Lower lobe of right lung (tissue), 2 donors: ENCODE data around the gene TSPAN17. TPM values are rescaled to one million over a fixed set of nuclear protein-coding genes. Genes with fewer than 3 reads are reported as not detected.

Experiments
- ATAC-seq, 2 donors: fragments of 200-7000 bp; cut with Tn5 transposase; one replicate each; pipeline ENCODE4 v1.9.1; 2020 to 2022; ENCODE audit warnings: mild to moderate bottlenecking in 2 of 2, moderate library complexity in 2 of 2
- DNase-seq: peaks from one replicate; pipeline ENCODE4 v3.0.0-alpha.2; 2020
- H3K27ac ChIP-seq: fragments of 200-600 bp; one replicate; pipeline ENCODE4 v1.8.0; 2022
- H3K27me3 ChIP-seq: fragments of 200-600 bp; one replicate; pipeline ENCODE4 v1.8.0; 2022; ENCODE audit warnings: low read depth
- H3K36me3 ChIP-seq: fragments of 200-600 bp; one replicate; pipeline ENCODE4 v1.8.0; 2022; ENCODE audit warnings: mild to moderate bottlenecking
- H3K4me1 ChIP-seq: fragments of 200-600 bp; one replicate; pipeline ENCODE4 v1.8.0; 2022
- H3K4me3 ChIP-seq: fragments of 200-600 bp; one replicate; pipeline ENCODE4 v1.8.0; 2022; ENCODE audit warnings: mild to moderate bottlenecking
- H3K9me3 ChIP-seq: fragments of 200-600 bp; one replicate; pipeline ENCODE4 v1.8.0; 2022
- CTCF ChIP-seq: fragments of 200-600 bp; IDR thresholded peaks from one replicate; pipeline ENCODE4 v1.8.0; 2022; ENCODE audit warnings: antibody characterized with exemption, mild to moderate bottlenecking
- intact Hi-C: fragments of 100-400 bp; cut with DNase I; formaldehyde crosslinking; loops from one replicate; pipeline ENCODE4 v1.11.0; 2022
- total RNA-seq: library from RNA; stranded (reverse); fragmentation: NEBNext Ultra II Directional; extraction: Animal tissue kit (Norgen Biotek cat#: 25700); gene quantifications from one replicate; pipeline ENCODE4 v1.2.1, GENCODE V29; 2021
- donor health status: DM: no; HTN: yes; CAD: no; lungs with severe emphysema.

Gene TSPAN17
- total RNA-seq, 1 donor from 2014 or later: 32.3 TPM

GRCh38 chr5:176627582-176627981 lies 19.7 kb upstream of the TSPAN17 start:
- Histone ChIP-seq H3K27ac (no peak overlapping the region), H3K4me3 (no peak overlapping the region), H3K27me3 (peaks cover 94% of the 10 kb centered on the region), H3K36me3 (no peaks in the 10 kb centered on the region), H3K4me1 (peaks cover 12% of the 10 kb centered on the region), H3K9me3 (no peaks in the 10 kb centered on the region)
- intact Hi-C loops: no loop called here
- DNase-seq: no peak
- ATAC-seq: no peak
- no peak for TF ChIP-seq CTCF

- Histone ChIP-seq H3K36me3 (no peaks in the 10 kb centered on the region), H3K4me1 (peaks cover 12% of the 10 kb centered on the region), H3K9me3 (no peaks in the 10 kb centered on the region), H3K27me3 (peaks cover 94% of the 10 kb centered on the region), H3K27ac (no peak overlapping the region), H3K4me3 (no peak overlapping the region)
- intact Hi-C loops: no loop called here
- no peak for DNase-seq
- TF ChIP-seq CTCF: no peak
- ATAC-seq: no peak
Observed at GRCh38 chr5:176628406-176629228, 18.7 kb upstream of the TSPAN17 start.

- peaks cover 86% of the 10 kb centered on the region for H3K27me3 ChIP-seq
- no peak overlapping the region for H3K4me3 ChIP-seq
- no peak for TF ChIP-seq CTCF
Observed at GRCh38 chr5:176629317-176629852, 17.9 kb upstream of the TSPAN17 start.

GRCh38 chr5:176629853-176630680 lies 17.2 kb upstream of the TSPAN17 start, which contains the start of the genes EIF4E1B and SNCB:
Gene EIF4E1B (plus strand): TSS chr5:176630675. CDS start chr5:176642788, 12,113 bp downstream.
Gene SNCB (minus strand): TSS chr5:176630534. CDS start chr5:176629654, 880 bp downstream.
- Histone ChIP-seq H3K4me3 (peak within 1 kb of the TSS; percentile 37), H3K27me3 (peaks cover 85% of the 10 kb centered on the region), H3K4me1 (peaks cover 12% of the 10 kb centered on the region), H3K27ac (no peak within 1 kb of the TSS), H3K9me3 (no peaks in the 10 kb centered on the region), H3K36me3 (no peaks in the 10 kb centered on the region)
- intact Hi-C loops: no loop called here
- DNase-seq: no peak
- ATAC-seq: peak; percentile 32 to 56
- no peak for TF ChIP-seq CTCF

More at GRCh38 chr5:176629317-176629852, 17.9 kb upstream of the TSPAN17 start:
- DNase-seq: no peak
- intact Hi-C loops: no loop called here
- Histone ChIP-seq H3K36me3 (no peaks in the 10 kb centered on the region), H3K9me3 (no peaks in the 10 kb centered on the region), H3K4me1 (peaks cover 12% of the 10 kb centered on the region), H3K27ac (no peak overlapping the region)
- no peak for ATAC-seq

- H3K27ac ChIP-seq: no peak overlapping the region
- peak overlapping the region; percentile 37 for H3K4me3 ChIP-seq
- intact Hi-C loops: no loop called here
- no peak for TF ChIP-seq CTCF
- H3K4me1 ChIP-seq: peaks cover 12% of the 10 kb centered on the region
- H3K9me3 ChIP-seq: no peaks in the 10 kb centered on the region
- peaks cover 84% of the 10 kb centered on the region for H3K27me3 ChIP-seq
- DNase-seq: no peak
- no peak for ATAC-seq
- no peaks in the 10 kb centered on the region for H3K36me3 ChIP-seq
Observed at GRCh38 chr5:176630681-176631222, 16.5 kb upstream of the TSPAN17 start.
